Spinal cord (tissue), 10 donors: Measurements from ENCODE around the gene MAP2K6. TPM values are rescaled to one million over a fixed set of nuclear protein-coding genes. Genes with fewer than 3 reads are reported as not detected.
A peak's percentile ranks its signal among the peaks of the same experiment; 100 is the strongest.

ENCODE experiments used
- DNase-seq, 6 donors: peaks; one replicate each; pipeline versions ENCODE4 v3.0.0 to v3.0.0-alpha.2; 2013 to 2015; ENCODE audit warnings: low spot score in 6 of 6, low read depth in 4 of 6
- H3K27ac ChIP-seq: one replicate; pipeline ENCODE4 v1.5.1; 2013; ENCODE audit warnings: low read depth, low read length, control low read depth
- H3K27me3 ChIP-seq: one replicate; pipeline ENCODE4 v1.6.1; 2013; ENCODE audit warnings: low read length; ENCODE audit not compliant: control insufficient read depth, insufficient read depth
- H3K36me3 ChIP-seq: one replicate; pipeline ENCODE4 v1.6.1; 2013; ENCODE audit warnings: low read length; ENCODE audit not compliant: control insufficient read depth, insufficient read depth
- H3K4me1 ChIP-seq: one replicate; pipeline ENCODE4 v1.6.1; 2013; ENCODE audit warnings: low read length; ENCODE audit not compliant: control insufficient read depth, insufficient read depth
- H3K4me3 ChIP-seq: one replicate; pipeline ENCODE4 v1.5.1; 2013; ENCODE audit warnings: low read depth, low read length, control low read depth
- H3K9me3 ChIP-seq: one replicate; pipeline ENCODE4 v1.6.1; 2013; ENCODE audit warnings: low read length; ENCODE audit not compliant: control insufficient read depth, insufficient read depth
- WGBS: methylation state at CpG from one replicate; pipeline ENCODE4 v1.1.5; 2013; ENCODE audit warnings: missing lambda C conversion rate; ENCODE audit not compliant: insufficient coverage; 5-methylcytosine and 5-hydroxymethylcytosine counted together
- polyA plus RNA-seq, 2 donors: library from polyadenylated mRNA; unstranded; fragments of 120-200 nt; gene quantifications; one replicate each; pipeline ENCODE4 v1.2.1, GENCODE V29; 2013; ENCODE audit not compliant: insufficient read length in 2 of 2
- total RNA-seq, 2 donors: library from RNA; depleted of rRNA in 1 of 2; stranded (reverse); fragments of 120-200 nt in 1 of 2; fragments of >200 nt in 1 of 2; gene quantifications; one replicate each; pipeline versions ENCODE4 v1.2.3 to v1.2.4, GENCODE V29; 2013 to 2014
- donor health status: healthy.

MAP2K6 gene
- total and polyA plus RNA-seq, 4 donors = 11.5 to 32.5 (median 17.9) TPM

DNA sequence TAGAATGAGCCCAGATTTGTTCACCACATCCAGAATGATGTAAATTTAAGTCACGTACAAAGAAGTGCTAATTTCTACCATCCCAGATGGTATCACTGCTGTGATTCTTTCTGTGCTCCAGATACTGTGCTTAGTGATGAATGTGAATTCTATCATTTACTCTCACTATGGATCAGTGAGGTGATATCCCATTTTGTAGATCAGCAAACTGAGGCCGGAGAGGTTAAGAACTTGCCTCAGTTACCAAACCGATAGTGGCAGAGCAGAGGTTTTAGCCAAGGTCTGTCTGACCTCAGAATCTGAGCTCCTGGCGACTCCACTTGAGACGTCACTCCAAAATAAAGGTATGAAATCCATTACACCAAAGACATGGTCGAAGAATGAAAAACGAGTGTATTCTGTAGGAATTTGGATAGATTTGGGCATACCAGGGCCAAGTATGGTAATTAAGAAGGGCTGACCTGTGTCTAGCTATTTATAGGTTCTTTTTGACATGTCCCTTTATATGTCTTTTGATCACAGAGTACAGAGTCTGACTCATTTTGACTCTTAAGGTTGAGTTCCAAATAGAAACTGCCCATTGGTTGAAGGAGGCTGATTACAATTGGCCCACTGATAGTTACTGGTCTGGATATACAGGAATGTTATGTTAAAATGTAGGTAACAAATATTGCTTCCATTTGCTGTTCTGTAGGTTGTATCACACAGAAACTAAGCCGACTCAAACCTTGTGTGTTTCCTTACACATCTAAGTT is 10.0 kb downstream of the MAP2K6 start:
- no peak overlapping the region for H3K27ac ChIP-seq
- no peaks in the 10 kb centered on the region for H3K4me1 ChIP-seq
- H3K9me3 ChIP-seq = no peaks in the 10 kb centered on the region
- no peaks in the 10 kb centered on the region for H3K27me3 ChIP-seq
- H3K36me3 ChIP-seq = no peaks in the 10 kb centered on the region
- no CpG with 5 or more reads among the region's 8 CpGs for WGBS
- H3K4me3 ChIP-seq = no peak overlapping the region
- peak in 1 of 6 donors; percentile 6 for DNase-seq

DNA sequence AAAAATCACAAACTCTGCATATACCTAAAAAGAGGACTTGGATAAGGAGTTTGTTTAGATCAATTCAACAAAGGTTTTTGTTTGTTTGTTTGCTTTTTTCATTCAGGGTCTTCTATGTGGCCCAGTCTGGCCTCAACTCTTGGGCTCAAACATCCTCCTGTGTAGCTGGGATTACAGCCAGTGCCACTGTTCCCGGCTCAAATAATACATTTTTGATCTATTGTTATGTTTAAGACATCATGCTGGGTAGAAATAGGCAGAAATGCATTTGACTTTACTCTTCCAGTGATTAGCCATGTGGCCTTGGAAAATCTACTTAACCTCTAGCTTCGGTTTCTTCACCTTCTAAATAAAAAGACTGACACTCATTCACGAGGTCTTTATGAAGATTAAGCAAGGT is 11.5 kb downstream of the MAP2K6 start:
- Histone ChIP-seq H3K4me3 (no peak overlapping the region), H3K27ac (no peak overlapping the region), H3K9me3 (no peaks in the 10 kb centered on the region), H3K4me1 (no peaks in the 10 kb centered on the region), H3K27me3 (no peaks in the 10 kb centered on the region), H3K36me3 (no peaks in the 10 kb centered on the region)
- WGBS = no CpG with 5 or more reads among the region's 3 CpGs
- no peak for DNase-seq

DNA sequence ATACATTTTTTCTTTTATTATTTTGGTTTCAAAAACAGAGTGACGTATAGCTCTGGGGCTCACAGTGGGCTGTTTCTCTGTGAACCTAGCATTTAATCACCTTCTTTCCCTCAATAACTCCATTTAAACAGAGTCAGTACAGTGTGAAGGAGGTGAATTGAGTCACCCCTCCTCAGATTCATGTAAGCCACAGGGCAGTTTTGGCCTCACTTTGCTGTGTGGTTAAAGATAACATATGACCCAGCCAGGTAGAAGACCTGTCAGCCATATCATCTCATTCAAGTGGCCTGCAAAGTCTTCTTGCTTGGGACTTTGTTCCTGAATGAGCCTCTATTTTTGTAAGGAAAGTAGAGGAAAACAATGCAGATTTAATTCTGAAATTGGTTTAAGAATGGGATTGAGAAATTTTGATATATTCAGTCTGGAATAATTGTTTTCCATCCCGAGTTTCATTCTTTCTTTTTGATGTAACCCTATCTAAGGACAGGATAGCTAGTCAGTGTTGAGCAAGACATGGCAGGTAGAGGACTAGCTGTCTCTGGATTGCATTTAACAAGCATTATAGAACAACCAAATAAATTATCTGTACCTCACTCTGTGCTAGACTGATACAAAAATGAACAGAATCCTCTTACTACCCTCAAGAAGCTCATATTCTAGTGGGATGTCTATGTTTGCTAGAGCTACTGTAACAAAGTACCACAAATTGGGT is 13.1 kb downstream of the MAP2K6 start:
- H3K27ac ChIP-seq = no peak overlapping the region
- no CpG with 5 or more reads among the region's 2 CpGs for WGBS
- DNase-seq = no peak

GRCh38 chr17:69428252-69428980 is 13.9 kb downstream of the MAP2K6 start:
- WGBS = 80% methylated on average over 3 of the region's 6 CpGs
- Histone ChIP-seq H3K36me3 (no peaks in the 10 kb centered on the region), H3K27ac (no peak overlapping the region), H3K4me3 (no peak overlapping the region), H3K9me3 (no peaks in the 10 kb centered on the region), H3K4me1 (no peaks in the 10 kb centered on the region), H3K27me3 (no peaks in the 10 kb centered on the region)
- DNase-seq = peak in 1 of 6 donors; percentile 10

More for the DNA sequence above, 13.1 kb downstream of the MAP2K6 start:
- Histone ChIP-seq H3K36me3 (no peaks in the 10 kb centered on the region), H3K27me3 (no peaks in the 10 kb centered on the region), H3K9me3 (no peaks in the 10 kb centered on the region), H3K4me1 (no peaks in the 10 kb centered on the region), H3K4me3 (no peak overlapping the region)

- H3K4me3 ChIP-seq = no peak overlapping the region
- H3K4me1 ChIP-seq = no peaks in the 10 kb centered on the region
- DNase-seq = no peak
- H3K9me3 ChIP-seq = no peaks in the 10 kb centered on the region
- H3K27me3 ChIP-seq = no peaks in the 10 kb centered on the region
- WGBS = 64% methylated on average over 4 of the region's 4 CpGs
- H3K27ac ChIP-seq = no peak overlapping the region
- no peaks in the 10 kb centered on the region for H3K36me3 ChIP-seq
Measured at GRCh38 chr17:69430488-69430887, 16.0 kb downstream of the MAP2K6 start.

GRCh38 chr17:69431835-69432234 is 17.3 kb downstream of the MAP2K6 start:
- no peak for DNase-seq
- no peak overlapping the region for H3K27ac ChIP-seq
- no peaks in the 10 kb centered on the region for H3K4me1 ChIP-seq
- no peaks in the 10 kb centered on the region for H3K9me3 ChIP-seq
- H3K36me3 ChIP-seq = no peaks in the 10 kb centered on the region
- H3K27me3 ChIP-seq = no peaks in the 10 kb centered on the region
- 83% methylated on average over 1 of the region's 3 CpGs for WGBS
- H3K4me3 ChIP-seq = no peak overlapping the region

GRCh38 chr17:69433093-69433492 is 18.6 kb downstream of the MAP2K6 start:
- 100% methylated on average over 1 of the region's 3 CpGs for WGBS
- no peak for DNase-seq
- Histone ChIP-seq H3K27ac (no peak overlapping the region), H3K36me3 (no peaks in the 10 kb centered on the region), H3K4me3 (no peak overlapping the region), H3K4me1 (no peaks in the 10 kb centered on the region), H3K9me3 (no peaks in the 10 kb centered on the region), H3K27me3 (no peaks in the 10 kb centered on the region)

DNA sequence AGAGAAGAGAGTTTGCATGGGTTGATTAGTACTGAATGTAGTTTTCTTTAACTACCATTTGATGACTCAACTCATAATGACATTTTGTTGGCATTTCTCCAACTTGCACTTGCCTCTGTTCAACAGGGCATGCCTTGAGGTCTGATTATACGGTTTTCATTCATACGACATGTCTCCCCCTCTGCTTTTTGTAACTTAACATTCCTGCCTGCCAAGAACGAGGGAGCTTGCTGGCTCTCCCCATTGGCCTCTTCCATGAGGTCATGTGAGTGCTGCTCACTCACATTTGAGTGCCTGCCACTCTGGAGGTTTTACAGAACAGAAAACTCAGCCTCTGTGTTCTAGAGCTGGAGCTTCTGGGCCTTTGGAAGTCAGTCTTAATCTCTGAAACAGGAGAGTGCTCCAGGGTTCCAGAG is 19.7 kb downstream of the MAP2K6 start:
- 10% methylated on average over 3 of the region's 3 CpGs for WGBS
- DNase-seq = peak in 1 of 6 donors; percentile 53
- Histone ChIP-seq H3K4me1 (no peaks in the 10 kb centered on the region), H3K27ac (no peak overlapping the region), H3K36me3 (no peaks in the 10 kb centered on the region), H3K4me3 (no peak overlapping the region), H3K9me3 (no peaks in the 10 kb centered on the region), H3K27me3 (no peaks in the 10 kb centered on the region)

DNA sequence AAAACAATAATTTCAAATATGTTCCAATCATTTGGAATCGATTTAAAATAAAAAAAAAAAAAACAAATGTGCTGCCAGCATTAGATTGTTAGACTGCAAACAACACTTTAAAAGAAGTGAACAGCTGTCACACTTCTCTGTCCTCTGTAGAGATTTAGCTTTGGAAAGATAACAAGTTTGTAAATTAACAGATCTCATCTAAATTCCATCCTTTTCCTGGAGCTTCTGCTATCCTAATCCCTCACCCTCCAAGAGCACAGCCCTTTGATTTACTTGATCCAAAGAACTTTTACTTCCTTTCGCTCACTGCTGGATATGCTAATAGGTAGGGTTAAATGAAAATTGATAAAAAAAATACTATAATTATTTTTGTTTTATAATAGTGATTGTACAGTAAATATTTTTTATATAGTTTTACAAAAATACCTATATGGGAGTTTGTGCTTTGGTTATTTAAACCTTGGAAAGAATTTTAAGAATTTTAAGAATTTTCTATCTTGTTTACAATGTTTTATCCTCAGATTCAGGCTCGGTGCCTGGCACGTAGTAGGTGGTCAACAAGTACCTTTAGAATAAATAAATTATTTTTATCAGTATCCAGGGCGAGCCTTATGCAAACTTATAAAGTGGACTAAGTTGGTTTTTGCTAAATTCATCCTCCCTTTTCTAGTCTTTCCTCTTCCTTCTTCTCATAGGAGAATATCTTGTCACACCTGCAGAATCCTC is 21.6 kb downstream of the MAP2K6 start:
- H3K9me3 ChIP-seq = no peaks in the 10 kb centered on the region
- H3K27ac ChIP-seq = no peak overlapping the region
- WGBS = no CpG with 5 or more reads among the region's 5 CpGs
- H3K36me3 ChIP-seq = no peaks in the 10 kb centered on the region
- no peaks in the 10 kb centered on the region for H3K27me3 ChIP-seq
- no peak overlapping the region for H3K4me3 ChIP-seq
- no peaks in the 10 kb centered on the region for H3K4me1 ChIP-seq
- DNase-seq = no peak
